H9 (cell line): Measurements from ENCODE around the gene CCDC134. TPM values are rescaled to one million over a fixed set of nuclear protein-coding genes. Genes with fewer than 3 reads are reported as not detected.

Experiments used
- DNase-seq: peaks from one replicate; pipeline ENCODE4 v3.0.0-alpha.2; 2017
- H2AFZ ChIP-seq: one replicate; pipeline ENCODE4 v1.6.1; 2013; ENCODE audit warnings: mild to moderate bottlenecking, low read length, control low read depth, moderate library complexity
- H2AK5ac ChIP-seq: 2 replicates; pipeline ENCODE4 v1.6.1; 2013; ENCODE audit warnings: low read length, control low read depth, mixed read lengths; ENCODE audit not compliant: insufficient read length
- H2BK120ac ChIP-seq: one replicate; pipeline ENCODE4 v1.6.1; 2013; ENCODE audit warnings: low read depth, mild to moderate bottlenecking, low read length, control low read depth, inconsistent platforms; ENCODE audit not compliant: poor library complexity, severe bottlenecking
- H2BK12ac ChIP-seq: 2 replicates; pipeline ENCODE4 v1.6.1; 2013; ENCODE audit warnings: low read length, control low read depth, mixed read lengths, low read depth; ENCODE audit not compliant: insufficient read length
- H2BK15ac ChIP-seq: 2 replicates; pipeline ENCODE4 v1.6.1; 2013; ENCODE audit warnings: low read depth, low read length, control low read depth
- H2BK20ac ChIP-seq: one replicate; pipeline ENCODE4 v1.6.1; 2013; ENCODE audit warnings: low read depth, mild to moderate bottlenecking, low read length, control low read depth, inconsistent platforms; ENCODE audit not compliant: poor library complexity, severe bottlenecking
- H2BK5ac ChIP-seq: 2 replicates; pipeline ENCODE4 v1.6.1; 2013; ENCODE audit warnings: low read length, control low read depth, mixed read lengths; ENCODE audit not compliant: insufficient read length
- H3K14ac ChIP-seq: 2 replicates; pipeline ENCODE4 v1.6.1; 2013; ENCODE audit warnings: low read length, control low read depth; ENCODE audit not compliant: insufficient read depth
- H3K18ac ChIP-seq: 2 replicates; pipeline ENCODE4 v1.6.1; 2013; ENCODE audit warnings: low read depth, mild to moderate bottlenecking, mixed read lengths, low read length, control low read depth; ENCODE audit not compliant: insufficient read length
- H3K23ac ChIP-seq: 2 replicates; pipeline ENCODE4 v1.6.1; 2013; ENCODE audit warnings: low read length, control low read depth, mixed read lengths, low read depth; ENCODE audit not compliant: insufficient read length
- H3K23me2 ChIP-seq: 2 replicates; pipeline ENCODE4 v1.6.1; 2013; ENCODE audit warnings: low read depth, mild to moderate bottlenecking, mixed read lengths, low read length, control low read depth; ENCODE audit not compliant: insufficient read length, poor library complexity, severe bottlenecking
- H3K27ac ChIP-seq: 2 replicates; pipeline ENCODE4 v1.5.1; 2013; ENCODE audit warnings: low read length, control low read depth, mixed read lengths, low read depth; ENCODE audit not compliant: insufficient read length
- H3K27me3 ChIP-seq: 2 replicates; pipeline ENCODE4 v1.6.1; 2013; ENCODE audit warnings: low read length, control low read depth, inconsistent platforms; ENCODE audit not compliant: insufficient read depth
- H3K4ac ChIP-seq: 2 replicates; pipeline ENCODE4 v1.6.1; 2013; ENCODE audit warnings: low read depth, mild to moderate bottlenecking, control low read depth, inconsistent platforms, low read length, moderate library complexity
- H3K4me1 ChIP-seq: 2 replicates; pipeline ENCODE4 v1.6.1; 2013; ENCODE audit warnings: low read length, control low read depth, inconsistent platforms; ENCODE audit not compliant: insufficient read depth
- H3K4me2 ChIP-seq: 2 replicates; pipeline ENCODE4 v1.6.1; 2013; ENCODE audit warnings: low read length, control low read depth, mixed read lengths; ENCODE audit not compliant: insufficient read length, insufficient read depth
- H3K56ac ChIP-seq: 2 replicates; pipeline ENCODE4 v1.6.1; 2013; ENCODE audit warnings: low read depth, mild to moderate bottlenecking, mixed read lengths, low read length, control low read depth; ENCODE audit not compliant: insufficient read length
- H3K79me1 ChIP-seq: 2 replicates; pipeline ENCODE4 v1.6.1; 2013; ENCODE audit warnings: low read depth, mild to moderate bottlenecking, moderate library complexity, low read length, control low read depth, inconsistent platforms; ENCODE audit not compliant: insufficient read depth, poor library complexity, severe bottlenecking
- H3K79me2 ChIP-seq: 2 replicates; pipeline ENCODE4 v1.6.1; 2013; ENCODE audit warnings: low read length, control low read depth, inconsistent platforms; ENCODE audit not compliant: insufficient read depth
- H3K9ac ChIP-seq: 2 replicates; pipeline ENCODE4 v1.6.1; 2013; ENCODE audit warnings: low read length, control low read depth, mixed read lengths; ENCODE audit not compliant: insufficient read length; ENCODE audit errors: extremely low read depth
- H3K9me3 ChIP-seq: one replicate; pipeline ENCODE4 v1.6.1; 2013; ENCODE audit warnings: low read depth, low read length, inconsistent platforms; ENCODE audit not compliant: control insufficient read depth
- H3T11ph ChIP-seq: one replicate; pipeline ENCODE4 v1.6.1; 2013; ENCODE audit warnings: mild to moderate bottlenecking, low read length, control low read depth, inconsistent platforms
- H4K20me1 ChIP-seq: one replicate; pipeline ENCODE4 v1.6.1; 2013; ENCODE audit not compliant: control insufficient read depth, insufficient read length, insufficient read depth
- H4K5ac ChIP-seq: 2 replicates; pipeline ENCODE4 v1.6.1; 2013; ENCODE audit warnings: low read depth, mild to moderate bottlenecking, mixed read lengths, low read length, control low read depth; ENCODE audit not compliant: insufficient read length
- H4K8ac ChIP-seq: replicated peaks from 2 replicates; pipeline ENCODE4 v1.6.1; 2013; ENCODE audit warnings: low read length, control low read depth, mixed read lengths, low read depth; ENCODE audit not compliant: insufficient read length
- H4K91ac ChIP-seq: 2 replicates; pipeline ENCODE4 v1.6.1; 2013; ENCODE audit warnings: low read depth, mild to moderate bottlenecking, moderate library complexity, mixed read lengths, low read length, control low read depth; ENCODE audit not compliant: insufficient read length
- H3K27ac Mint-ChIP-seq, 3 experiments: 2 replicates in 2 of 3; 3 replicates in 1 of 3; pipeline ENCODE4 v1.8.0; 2020 to 2021; ENCODE audit warnings: mixed read lengths in 3 of 3, mild to moderate bottlenecking in 1 of 3, moderate library complexity in 1 of 3
- H3K27me3 Mint-ChIP-seq: 2 replicates; pipeline ENCODE4 v1.8.0; 2021; ENCODE audit warnings: low read depth, mild to moderate bottlenecking, moderate library complexity, mixed read lengths
- H3K36me3 Mint-ChIP-seq, 3 experiments: 2 replicates in 2 of 3; 3 replicates in 1 of 3; pipeline ENCODE4 v1.8.0; 2020 to 2021; ENCODE audit warnings: low read depth in 3 of 3, mixed read lengths in 3 of 3; ENCODE audit not compliant: insufficient read depth in 1 of 3
- H3K4me1 Mint-ChIP-seq, 2 experiments: 2 replicates each; pipeline ENCODE4 v1.8.0; 2020; ENCODE audit warnings: mixed read lengths in 2 of 2
- H3K4me3 Mint-ChIP-seq, 2 experiments: 2 replicates in 1 of 2; 3 replicates in 1 of 2; pipeline ENCODE4 v1.8.0; 2020 to 2021; ENCODE audit warnings: mild to moderate bottlenecking in 2 of 2, mixed read lengths in 2 of 2, moderate library complexity in 1 of 2
- H3K9me3 Mint-ChIP-seq, 2 experiments: 2 replicates in 1 of 2; 3 replicates in 1 of 2; pipeline ENCODE4 v1.8.0; 2020; ENCODE audit warnings: mild to moderate bottlenecking in 2 of 2, mixed read lengths in 2 of 2, moderate library complexity in 1 of 2
- CTCF ChIP-seq: fragments of 200-600 bp; sonication (generic); conservative IDR thresholded peaks from 3 replicates; pipeline ENCODE4 v1.8.0; 2021; ENCODE audit warnings: antibody characterized with exemption, mild to moderate bottlenecking
- WGBS: extraction: QIAGEN DNeasy Blood & Tissue Kit; methylation state at CpG from one replicate; pipeline ENCODE4 v1.1.7; 2013; ENCODE audit warnings: missing lambda C conversion rate, low lambda C conversion rate, mixed read lengths; ENCODE audit not compliant: insufficient read length; ENCODE audit errors: extremely low coverage; 5-methylcytosine and 5-hydroxymethylcytosine counted together
- total RNA-seq: library from RNA; stranded (reverse); gene quantifications from 2 replicates; pipeline ENCODE4 v1.2.1, GENCODE V29; 2021

Gene CCDC134
- total RNA-seq, 1 experiment from 2014 or later, result 20.7 TPM

GRCh38 chr22:41816241-41816640 lies 15.8 kb downstream of the CCDC134 start:
- Histone ChIP-seq H2BK12ac (no peak overlapping the region), H3K4me1 (no peaks in the 10 kb centered on the region)
- TF ChIP-seq CTCF, result no peak

More at GRCh38 chr22:41816241-41816640, 15.8 kb downstream of the CCDC134 start:
- Mint-ChIP-seq H3K4me3 (no peak overlapping the region), H3K9me3 (no peaks in the 10 kb centered on the region), H3K4me1 (peaks cover 0 to 5% of the 10 kb centered on the region in 2 experiments; a peak in 1 of 4 replicates), H3K27ac (no peak overlapping the region), H3K36me3 (peaks cover 9 to 61% (median 39%) of the 10 kb centered on the region in 3 experiments), H3K27me3 (no peaks in the 10 kb centered on the region)
- H3K79me2 ChIP-seq, result no peaks in the 10 kb centered on the region
- DNase-seq, result no peak
- no peaks in the 10 kb centered on the region for H3K27me3 ChIP-seq
- no peak overlapping the region for H2AFZ ChIP-seq
- H3K4ac ChIP-seq, result no peak overlapping the region
- no peak overlapping the region for H2BK120ac ChIP-seq
- no peaks in the 10 kb centered on the region for H4K20me1 ChIP-seq
- no peak overlapping the region for H3K4me2 ChIP-seq
- no peaks in the 10 kb centered on the region for H3K9me3 ChIP-seq
- H3K23me2 ChIP-seq, result no peaks in the 10 kb centered on the region
- H2BK5ac ChIP-seq, result no peak overlapping the region
- no peak overlapping the region for H3K27ac ChIP-seq
- H2AK5ac ChIP-seq, result no peak overlapping the region
- H3K9ac ChIP-seq, result no peak overlapping the region
- H4K91ac ChIP-seq, result no peak overlapping the region
- H3K23ac ChIP-seq, result no peak overlapping the region
- H3K14ac ChIP-seq, result no peak overlapping the region
- no peak overlapping the region for H4K8ac ChIP-seq
- H2BK20ac ChIP-seq, result no peak overlapping the region
- H3K18ac ChIP-seq, result no peak overlapping the region
- H3K56ac ChIP-seq, result no peak overlapping the region
- H3T11ph ChIP-seq, result no peak overlapping the region
- no peak overlapping the region for H2BK15ac ChIP-seq
- no peak overlapping the region for H4K5ac ChIP-seq
- no CpG with 5 or more reads among the region's 1 CpG for WGBS
- H3K79me1 ChIP-seq, result no peaks in the 10 kb centered on the region
